Measurements from ENCODE around the gene ASIC4. TPM values are rescaled to one million over a fixed set of nuclear protein-coding genes. Genes with fewer than 3 reads are reported as not detected.
A peak's percentile ranks its signal among the peaks of the same experiment; 100 is the strongest.

ASIC4 gene
- polyA plus RNA-seq, 2 of the 4 experiments (the other 2 are of a cell fraction): 0.04 TPM; not detected in 1

DNA sequence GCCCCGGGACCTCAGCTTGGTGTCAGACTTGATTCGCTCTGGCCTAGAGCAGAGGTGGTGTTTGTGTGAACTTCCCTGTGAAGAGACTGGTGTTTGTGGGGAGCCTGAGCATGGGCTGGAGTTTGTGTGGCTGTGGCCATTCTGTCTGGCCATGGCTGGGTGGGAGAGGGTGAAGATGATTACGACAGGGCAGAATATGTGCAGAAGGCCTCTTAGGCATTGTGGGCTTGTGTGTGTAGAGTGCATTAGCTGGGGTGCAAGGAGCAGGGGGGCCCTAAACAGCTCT is 46.6 kb downstream of the ASIC4 start:
- POLR2A ChIA-PET: interaction anchor here (2.8 kb wide), 1 partner anchor 10 kb away, joined by 9 read pairs; no protein-coding TSS in a partner anchor

DNA sequence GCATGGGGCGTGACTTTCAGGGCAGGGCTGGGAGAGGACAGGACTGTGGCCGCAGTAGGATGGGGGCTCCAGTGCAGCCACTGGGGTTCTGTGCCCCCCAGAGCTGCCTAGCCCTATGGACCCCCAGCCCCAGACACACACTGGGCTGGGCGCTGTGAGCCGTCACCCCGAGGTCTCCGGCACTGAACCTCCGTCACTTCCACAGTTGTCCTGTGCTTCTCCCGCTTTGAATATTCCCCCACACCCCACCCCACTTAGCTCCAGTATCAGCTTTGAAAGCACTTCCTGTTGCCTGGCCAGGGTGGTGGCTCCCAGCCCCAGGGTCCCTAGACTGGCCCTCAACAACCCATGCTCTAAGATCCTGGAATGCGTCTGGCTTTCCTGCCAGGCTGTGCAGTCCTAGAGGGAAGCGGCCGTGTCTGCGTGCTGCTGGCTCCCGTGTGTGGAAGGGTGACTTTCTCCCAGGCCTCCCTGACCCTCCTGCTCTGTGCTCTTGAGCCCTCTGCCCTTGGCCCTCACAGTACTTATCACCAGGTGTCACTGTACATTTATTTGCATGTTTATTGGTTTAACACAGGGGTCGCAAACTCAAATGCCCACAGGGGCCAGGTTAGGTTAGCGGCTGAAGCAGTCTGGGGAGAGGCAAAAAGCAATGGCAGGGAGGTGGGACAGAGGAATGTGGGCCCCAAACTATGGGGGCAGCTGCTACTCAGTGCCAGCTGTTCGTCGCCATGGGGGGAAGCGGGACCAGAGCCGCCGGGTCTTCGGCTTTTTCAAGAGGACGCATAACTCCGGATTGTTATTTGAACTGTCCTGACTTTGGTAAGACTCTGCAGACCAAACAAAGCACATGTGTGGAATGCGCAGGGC is 47.1 kb downstream of the ASIC4 start:
- no peak overlapping the region for H3K4me3 ChIP-seq
- TF ChIP-seq POLR2AphosphoS2 (conservative IDR thresholded peaks at IDR 0.05; ENCODE audit: low read length) (no peak), RCOR1 (IDR thresholded peaks at IDR 0.05; ENCODE audit: low read depth, low read length) (no peak), EHMT2 (IDR thresholded peaks at IDR 0.05; ENCODE audit: low read depth) (no peak), FOXS1 (CRISPR knock-in tag; IDR thresholded peaks at IDR 0.05) (no peak), ATOH8 (CRISPR knock-in tag; IDR thresholded peaks at IDR 0.05; ENCODE audit: low read depth) (no peak), RARB (CRISPR knock-in tag; IDR thresholded peaks at IDR 0.05) (no peak), ESRRA (IDR thresholded peaks at IDR 0.05; ENCODE audit: borderline replicate concordance, low read length) (no peak), HOXB5 (CRISPR knock-in tag; IDR thresholded peaks at IDR 0.05) (no peak), SREBF2 (IDR thresholded peaks at IDR 0.05) (no peak), ZNF302 (CRISPR knock-in tag; IDR thresholded peaks at IDR 0.05) (no peak), POLR2A (IDR thresholded peaks at IDR 0.05; ENCODE audit: low read length) (no peak), PHF8 (IDR thresholded peaks at IDR 0.05; ENCODE audit: borderline replicate concordance, low read depth) (no peak), CBX8 (IDR thresholded peaks at IDR 0.05) (no peak), FOSL2 (IDR thresholded peaks at IDR 0.05) (no peak), FOSL2 (CRISPR knock-in tag; IDR thresholded peaks at IDR 0.05) (no peak), MAFK (IDR thresholded peaks at IDR 0.05; ENCODE audit: partially characterized antibody) (no peak), HES2 (IDR thresholded peaks at IDR 0.05) (no peak), CEBPB (IDR thresholded peaks at IDR 0.05) (no peak), CHD2 (IDR thresholded peaks at IDR 0.05; ENCODE audit: low read length, partially characterized antibody) (no peak)
- TF ChIP-seq, protein P1, sequence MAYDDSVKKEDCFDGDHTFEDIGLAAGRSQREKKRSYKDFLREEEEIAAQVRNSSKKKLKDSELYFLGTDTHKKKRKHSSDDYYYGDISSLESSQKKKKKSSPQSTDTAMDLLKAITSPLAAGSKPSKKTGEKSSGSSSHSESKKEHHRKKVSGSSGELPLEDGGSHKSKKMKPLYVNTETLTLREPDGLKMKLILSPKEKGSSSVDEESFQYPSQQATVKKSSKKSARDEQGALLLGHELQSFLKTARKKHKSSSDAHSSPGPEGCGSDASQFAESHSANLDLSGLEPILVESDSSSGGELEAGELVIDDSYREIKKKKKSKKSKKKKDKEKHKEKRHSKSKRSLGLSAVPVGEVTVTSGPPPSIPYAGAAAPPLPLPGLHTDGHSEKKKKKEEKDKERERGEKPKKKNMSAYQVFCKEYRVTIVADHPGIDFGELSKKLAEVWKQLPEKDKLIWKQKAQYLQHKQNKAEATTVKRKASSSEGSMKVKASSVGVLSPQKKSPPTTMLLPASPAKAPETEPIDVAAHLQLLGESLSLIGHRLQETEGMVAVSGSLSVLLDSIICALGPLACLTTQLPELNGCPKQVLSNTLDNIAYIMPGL (CRISPR knock-in tag; IDR thresholded peaks at IDR 0.05; ENCODE audit: borderline replicate concordance): no peak
- whole genome bisulfite sequencing (ENCODE audit: missing lambda C conversion rate): 90% methylated on average over 22 of the region's 24 CpGs
- H3K27ac ChIP-seq: no peak overlapping the region
- no peak overlapping the region for H3K4me2 ChIP-seq
- no peaks in the 10 kb centered on the region for H3K9me3 ChIP-seq
- ATAC-seq (peak in 1 of 2 experiments; percentile 5; a peak in 1 of 6 replicates), DNase-seq (ENCODE audit: low read depth in 1 of 2, low spot score in 1 of 2) (no peak), FAIRE-seq (no peak)
- no peaks in the 10 kb centered on the region for H3K4me1 ChIP-seq
- ChIA-PET POLR2A (interaction anchor here (2.8 kb wide), 1 partner anchor 9 kb away, joined by 9 read pairs; no protein-coding TSS in a partner anchor), CTCF (interaction anchor here (0.9 to 6.0 kb wide), 18 partner anchors 10 to 130 kb away, joined by 3 to 77 read pairs (median 8); partner anchors contain the start of genes CHPF, INHA, OBSL1 and STK11IP)

More for the DNA sequence above, 46.6 kb downstream of the ASIC4 start:
- TF ChIP-seq ZC3H11A (IDR thresholded peaks at IDR 0.05): no peak
- H3K4me1 ChIP-seq: no peaks in the 10 kb centered on the region
- H3K4me3 ChIP-seq: no peak overlapping the region
- H3K4me2 ChIP-seq: no peak overlapping the region
- no peaks in the 10 kb centered on the region for H3K9me3 ChIP-seq
- ATAC-seq: no peak; a peak in 1 of 6 replicates
- H3K27ac ChIP-seq: no peak overlapping the region
- DNase-seq (ENCODE audit: low read depth in 1 of 2, low spot score in 1 of 2): no peak
- 43% methylated on average over 3 of the region's 3 CpGs for WGBS (ENCODE audit: missing lambda C conversion rate)
- FAIRE-seq: no peak
- CTCF ChIA-PET: interaction anchor here (0.6 to 6.0 kb wide), 23 partner anchors 11 to 172 kb away, joined by 3 to 77 read pairs (median 8); partner anchors contain the start of genes CHPF, INHA, OBSL1 and STK11IP
